Measurements from ENCODE around the gene GREB1.

Gene GREB1

DNA sequence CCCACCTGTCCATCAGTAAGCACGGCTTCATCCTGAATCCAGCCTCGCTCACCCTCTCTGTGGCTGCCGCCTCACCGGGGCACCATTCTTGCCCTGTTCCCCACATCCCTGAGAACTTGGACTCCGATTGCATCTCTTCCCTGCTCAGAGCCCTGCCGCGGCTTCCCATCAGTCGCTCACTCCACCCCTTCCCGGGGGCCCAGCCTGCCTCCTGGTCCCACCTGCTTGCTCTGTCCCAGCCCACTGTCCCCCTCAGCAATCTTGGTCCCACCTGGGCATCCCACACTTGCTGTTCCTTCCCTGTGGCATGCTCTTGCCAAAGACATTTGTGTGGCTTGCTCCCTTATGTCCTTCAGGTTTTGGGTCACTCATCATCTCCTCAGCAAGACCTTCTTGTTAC lies 56.3 kb downstream of the GREB1 start:
- Histone ChIP-seq H3K36me3 (ENCODE audit: control insufficient read depth, insufficient read depth, low read length) (no peaks in the 10 kb centered on the region), H3K27ac (no peak overlapping the region), H2AFZ (no peak overlapping the region), H3K27me3 (ENCODE audit: control insufficient read depth, insufficient read depth, low read length) (no peaks in the 10 kb centered on the region), H3K4me1 (no peaks in the 10 kb centered on the region), H3K4me3 (ENCODE audit: low read depth, low read length) (no peak overlapping the region), H3K9ac (no peak overlapping the region), H3K4me2 (ENCODE audit: low read length) (no peak overlapping the region), H3K9me3 (ENCODE audit: control insufficient read depth, low read length) (no peaks in the 10 kb centered on the region), H3K79me2 (no peaks in the 10 kb centered on the region)
- TF ChIP-seq, protein P1, sequence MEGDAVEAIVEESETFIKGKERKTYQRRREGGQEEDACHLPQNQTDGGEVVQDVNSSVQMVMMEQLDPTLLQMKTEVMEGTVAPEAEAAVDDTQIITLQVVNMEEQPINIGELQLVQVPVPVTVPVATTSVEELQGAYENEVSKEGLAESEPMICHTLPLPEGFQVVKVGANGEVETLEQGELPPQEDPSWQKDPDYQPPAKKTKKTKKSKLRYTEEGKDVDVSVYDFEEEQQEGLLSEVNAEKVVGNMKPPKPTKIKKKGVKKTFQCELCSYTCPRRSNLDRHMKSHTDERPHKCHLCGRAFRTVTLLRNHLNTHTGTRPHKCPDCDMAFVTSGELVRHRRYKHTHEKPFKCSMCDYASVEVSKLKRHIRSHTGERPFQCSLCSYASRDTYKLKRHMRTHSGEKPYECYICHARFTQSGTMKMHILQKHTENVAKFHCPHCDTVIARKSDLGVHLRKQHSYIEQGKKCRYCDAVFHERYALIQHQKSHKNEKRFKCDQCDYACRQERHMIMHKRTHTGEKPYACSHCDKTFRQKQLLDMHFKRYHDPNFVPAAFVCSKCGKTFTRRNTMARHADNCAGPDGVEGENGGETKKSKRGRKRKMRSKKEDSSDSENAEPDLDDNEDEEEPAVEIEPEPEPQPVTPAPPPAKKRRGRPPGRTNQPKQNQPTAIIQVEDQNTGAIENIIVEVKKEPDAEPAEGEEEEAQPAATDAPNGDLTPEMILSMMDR (IDR thresholded peaks at IDR 0.05): no peak

DNA sequence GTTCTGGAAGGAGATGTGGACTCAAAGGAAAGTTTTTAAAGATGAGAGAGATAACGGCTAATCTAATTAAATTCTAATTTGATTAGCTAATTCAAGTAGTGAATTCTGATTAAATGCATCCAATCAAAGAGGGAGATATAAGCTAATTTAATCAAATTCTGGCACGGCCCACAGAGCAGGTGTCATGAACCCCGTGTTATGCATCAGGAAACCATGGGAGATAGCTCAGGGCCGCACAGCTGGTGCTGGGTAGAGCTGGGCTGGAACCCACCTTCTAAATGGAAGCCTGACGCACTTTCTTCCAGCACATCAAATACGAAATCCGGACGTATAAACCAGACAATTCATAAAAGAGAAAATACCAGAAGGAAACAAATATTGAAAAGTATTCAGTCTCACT lies 57.2 kb downstream of the GREB1 start:
- no peaks in the 10 kb centered on the region for H3K79me2 ChIP-seq
- TF ChIP-seq, protein P1 (IDR thresholded peaks at IDR 0.05): no peak

DNA sequence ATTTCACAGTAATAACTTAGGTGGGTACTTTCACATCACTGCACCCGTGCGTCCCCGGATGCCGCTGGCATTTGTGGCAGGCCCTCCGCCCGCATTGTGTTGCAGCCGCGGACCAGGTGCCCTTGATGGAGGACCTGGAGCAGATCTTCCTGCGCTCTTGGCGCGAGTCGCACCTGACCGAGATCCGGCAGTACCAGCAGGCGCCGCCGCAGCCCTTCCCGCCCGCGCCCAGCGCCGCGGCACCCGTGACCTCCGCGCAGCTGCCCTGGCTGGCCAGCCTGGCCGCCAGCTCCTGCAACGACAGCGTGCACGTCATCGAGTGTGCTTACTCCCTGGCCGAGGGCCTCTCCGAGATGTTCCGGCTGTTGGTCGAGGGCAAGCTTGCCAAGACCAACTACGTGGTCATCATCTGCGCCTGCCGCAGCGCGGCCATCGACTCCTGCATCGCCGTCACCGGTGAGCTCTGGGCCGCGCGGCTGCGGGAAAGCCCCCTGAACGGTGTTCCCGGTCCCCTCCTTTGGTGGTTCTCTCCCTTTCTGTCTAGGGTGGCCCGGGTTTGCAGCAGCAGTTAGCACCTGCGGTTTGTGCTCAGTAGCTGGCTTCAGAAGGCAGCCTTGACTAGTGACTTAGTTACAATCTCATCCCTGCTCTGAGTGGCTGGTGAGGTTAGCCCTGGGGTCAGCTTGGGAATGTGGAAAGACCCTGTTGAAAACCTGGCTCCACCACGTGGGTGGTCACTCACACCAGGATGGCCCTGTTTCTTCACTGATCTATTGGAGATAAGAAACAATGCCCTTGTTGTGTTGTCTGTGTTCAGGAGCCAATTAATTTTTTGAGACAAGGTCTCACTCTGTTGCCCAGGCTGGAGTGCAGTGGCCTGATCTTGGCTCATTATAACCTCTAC lies 59.1 kb downstream of the GREB1 start:
- H3K9ac ChIP-seq: no peak overlapping the region
- TF ChIP-seq, protein P1 (IDR thresholded peaks at IDR 0.05): no peak

More for the DNA sequence above, 57.2 kb downstream of the GREB1 start:
- Histone ChIP-seq H2AFZ (no peak overlapping the region), H3K4me2 (ENCODE audit: low read length) (no peak overlapping the region), H3K9me3 (ENCODE audit: control insufficient read depth, low read length) (no peaks in the 10 kb centered on the region), H3K4me3 (ENCODE audit: low read depth, low read length) (no peak overlapping the region), H3K27ac (no peak overlapping the region), H3K9ac (no peak overlapping the region), H3K36me3 (ENCODE audit: control insufficient read depth, insufficient read depth, low read length) (no peaks in the 10 kb centered on the region), H3K27me3 (ENCODE audit: control insufficient read depth, insufficient read depth, low read length) (no peaks in the 10 kb centered on the region), H3K4me1 (no peaks in the 10 kb centered on the region)

DNA sequence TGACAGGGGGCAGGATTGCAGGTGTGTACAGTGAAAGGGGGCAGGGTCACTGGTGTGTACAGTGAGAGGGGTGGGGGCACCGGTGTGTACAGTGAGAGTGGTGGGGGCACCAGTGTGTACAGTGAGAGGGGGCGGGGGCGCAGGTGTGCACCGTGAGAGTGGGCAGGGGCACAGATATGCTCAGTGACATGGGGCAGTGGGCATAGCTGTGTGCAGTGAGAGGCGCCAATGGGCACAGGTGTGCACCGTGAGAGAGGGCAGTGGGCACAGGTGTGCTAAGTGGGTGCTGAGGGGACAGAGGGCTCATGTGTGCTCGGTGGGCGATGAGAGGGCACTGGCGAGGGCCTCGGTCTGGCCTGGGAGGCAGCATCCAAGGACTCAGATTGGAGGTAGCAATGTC lies 63.0 kb downstream of the GREB1 start:
- no peaks in the 10 kb centered on the region for H3K9me3 ChIP-seq (ENCODE audit: control insufficient read depth, low read length)
- H3K4me2 ChIP-seq (ENCODE audit: low read length): no peak overlapping the region
- TF ChIP-seq, protein P1 (IDR thresholded peaks at IDR 0.05): no peak
- H3K27ac ChIP-seq: no peak overlapping the region
- no peak overlapping the region for H3K9ac ChIP-seq
- no peak overlapping the region for H2AFZ ChIP-seq
- no peaks in the 10 kb centered on the region for H3K36me3 ChIP-seq (ENCODE audit: control insufficient read depth, insufficient read depth, low read length)
- H3K27me3 ChIP-seq (ENCODE audit: control insufficient read depth, insufficient read depth, low read length): no peaks in the 10 kb centered on the region
- H3K79me2 ChIP-seq: no peaks in the 10 kb centered on the region
- no peaks in the 10 kb centered on the region for H3K4me1 ChIP-seq
- H3K4me3 ChIP-seq (ENCODE audit: low read depth, low read length): no peak overlapping the region

More for the DNA sequence above, 59.1 kb downstream of the GREB1 start:
- Histone ChIP-seq H3K27me3 (ENCODE audit: control insufficient read depth, insufficient read depth, low read length) (no peaks in the 10 kb centered on the region), H3K4me1 (no peaks in the 10 kb centered on the region), H3K4me3 (ENCODE audit: low read depth, low read length) (no peak overlapping the region), H2AFZ (no peak overlapping the region), H3K36me3 (ENCODE audit: control insufficient read depth, insufficient read depth, low read length) (no peaks in the 10 kb centered on the region), H3K4me2 (ENCODE audit: low read length) (no peak overlapping the region), H3K79me2 (no peaks in the 10 kb centered on the region), H3K27ac (no peak overlapping the region), H3K9me3 (ENCODE audit: control insufficient read depth, low read length) (no peaks in the 10 kb centered on the region)
